Spleen (tissue), 7 donors: ENCODE data around the gene WFDC11.
"Not testable (repeated sequence)": the region's sequence is repeated elsewhere in the genome, so short reads cannot be mapped to it uniquely, and the experiment has no call there.

Source experiments
- CTCF ChIP-seq, 11 experiments: fragments of 200-600 bp in 7 of 11; fragments of 450-650 bp in 4 of 11; sonication (generic) in 4 of 11; IDR thresholded peaks in 8 of 11; conservative IDR thresholded peaks in 3 of 11; 1 replicate in 7 of 11; 2 replicates in 4 of 11; pipeline versions ENCODE4 v1.4.0 to v1.8.0; 2016 to 2021; ENCODE audit warnings: antibody characterized with exemption in 11 of 11, inconsistent platforms in 4 of 11, mild to moderate bottlenecking in 1 of 11
- POLR2A ChIP-seq, 3 donors: fragments of 450-650 bp; IDR thresholded peaks; one replicate each; pipeline ENCODE4 v1.5.1; 2017; ENCODE audit warnings: antibody characterized with exemption in 3 of 3, mild to moderate bottlenecking in 1 of 3
- donor health status: DM: no; HTN: no; CAD: no; lungs with moderate emphysema.
- donor health status: DM: no; HTN: no; CAD: no.
- donor health status: DM: no; HTN: no; CAD: no.

DNA sequence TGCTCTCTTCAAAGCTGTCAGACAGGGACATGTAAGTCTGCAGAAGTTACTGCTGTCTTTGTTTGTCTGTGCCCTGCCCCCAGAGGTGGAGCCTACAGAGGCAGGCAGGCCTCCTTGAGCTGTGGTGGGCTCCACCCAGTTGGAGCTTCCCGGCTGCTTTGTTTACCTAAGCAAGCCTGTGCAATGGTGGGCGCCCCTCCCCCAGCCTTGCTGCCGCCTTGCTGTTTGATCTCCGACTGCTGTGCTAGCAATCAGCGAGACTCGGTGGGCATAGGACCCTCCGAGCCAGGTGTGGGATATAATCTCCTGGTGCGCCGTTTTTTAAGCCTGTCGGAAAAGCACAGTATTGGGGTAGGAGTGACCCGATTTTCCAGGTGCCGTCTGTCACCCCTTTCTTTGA lies 23.3 kb upstream of the WFDC11 start:
- not testable (repeated sequence) for TF ChIP-seq CTCF (IDR thresholded peaks at IDR 0.05 in 8 of 11, conservative IDR thresholded peaks at IDR 0.05 in 3 of 11); POLR2A (IDR thresholded peaks at IDR 0.05)
